Hepatocyte (in vitro differentiated cells): ENCODE measurements around the gene NME7. TPM values are rescaled to one million over a fixed set of nuclear protein-coding genes. Genes with fewer than 3 reads are reported as not detected.

ENCODE experiments used
- DNase-seq: peaks from one replicate; pipeline ENCODE4 v3.0.0-alpha.2; 2016; ENCODE audit warnings: low spot score
- H2AFZ ChIP-seq: fragments of 200-600 bp; sonication (generic); 2 replicates; pipeline ENCODE4 v1.6.0; 2016; ENCODE audit warnings: antibody characterized with exemption, mild to moderate bottlenecking
- H3K27ac ChIP-seq: fragments of 200-600 bp; sonication (generic); 2 replicates; pipeline ENCODE4 v1.5.1; 2016; ENCODE audit warnings: mild to moderate bottlenecking
- H3K27me3 ChIP-seq: fragments of 200-600 bp; sonication (generic); 2 replicates; pipeline ENCODE4 v1.6.1; 2016
- H3K36me3 ChIP-seq: fragments of 200-600 bp; sonication (generic); replicated peaks from 2 replicates; pipeline ENCODE4 v1.5.1; 2016; ENCODE audit warnings: low read depth; ENCODE audit not compliant: insufficient read depth
- H3K4me1 ChIP-seq: fragments of 200-600 bp; sonication (generic); 2 replicates; pipeline ENCODE4 v1.5.1; 2016; ENCODE audit warnings: mild to moderate bottlenecking, moderate library complexity; ENCODE audit not compliant: insufficient read depth
- H3K4me2 ChIP-seq: fragments of 200-600 bp; sonication (generic); 2 replicates; pipeline ENCODE4 v1.6.0; 2016
- H3K4me3 ChIP-seq: fragments of 200-600 bp; sonication (generic); 2 replicates; pipeline ENCODE4 v1.5.1; 2016; ENCODE audit warnings: mild to moderate bottlenecking
- H3K79me2 ChIP-seq: fragments of 200-600 bp; sonication (generic); 2 replicates; pipeline ENCODE4 v1.6.0; 2017; ENCODE audit warnings: mild to moderate bottlenecking
- H3K9me2 ChIP-seq: fragments of 200-600 bp; sonication (generic); replicated peaks from 2 replicates; pipeline ENCODE4 v1.6.0; 2017; ENCODE audit warnings: mild to moderate bottlenecking; ENCODE audit not compliant: insufficient read depth
- H3K9me3 ChIP-seq: fragments of 200-600 bp; sonication (generic); 2 replicates; pipeline ENCODE4 v1.5.1; 2016; ENCODE audit warnings: low read depth, mild to moderate bottlenecking
- H4K20me1 ChIP-seq: fragments of 200-600 bp; sonication (generic); 2 replicates; pipeline ENCODE4 v1.6.0; 2016; ENCODE audit warnings: mild to moderate bottlenecking; ENCODE audit not compliant: insufficient read depth, poor library complexity, severe bottlenecking
- EZH2 ChIP-seq: fragments of 200-600 bp; sonication (generic); IDR thresholded peaks from 2 replicates; pipeline ENCODE4 v1.6.1; 2016; ENCODE audit warnings: antibody characterized with exemption, mild to moderate bottlenecking, borderline replicate concordance
- EZH2phosphoT487 ChIP-seq: fragments of 200-600 bp; sonication (generic); IDR thresholded peaks from one replicate; pipeline ENCODE4 v1.6.1; 2018; ENCODE audit warnings: antibody characterized with exemption, mild to moderate bottlenecking, low read depth, moderate library complexity; ENCODE audit not compliant: unreplicated experiment, severe bottlenecking
- WGBS: methylation state at CpG from one replicate; pipeline ENCODE4 v1.1.6; 2016; ENCODE audit warnings: low lambda C conversion rate; ENCODE audit errors: missing lambda C conversion rate; 5-methylcytosine and 5-hydroxymethylcytosine counted together
- polyA plus RNA-seq: library from polyadenylated mRNA; unstranded; fragments of >200 nt; fragmentation: Nextera tagmentation; extraction: Ambion mirVana; gene quantifications from 2 replicates; pipeline ENCODE4 v1.2.1, GENCODE V29; 2016
- total RNA-seq: library from RNA; depleted of rRNA; stranded (reverse); fragments of >200 nt; gene quantifications from 2 replicates; pipeline ENCODE4 v1.2.3, GENCODE V29; 2014
- TF ChIP-seq, protein P1 (sequence below): fragments of 200-600 bp; sonication (generic); IDR thresholded peaks from 2 replicates; pipeline ENCODE4 v1.5.1; 2016; ENCODE audit warnings: antibody characterized with exemption, mild to moderate bottlenecking; ENCODE audit not compliant: poor library complexity

The NME7 gene
- total and polyA plus RNA-seq, 2 experiments from 2014 or later, result 13.7 to 76.5 TPM

DNA sequence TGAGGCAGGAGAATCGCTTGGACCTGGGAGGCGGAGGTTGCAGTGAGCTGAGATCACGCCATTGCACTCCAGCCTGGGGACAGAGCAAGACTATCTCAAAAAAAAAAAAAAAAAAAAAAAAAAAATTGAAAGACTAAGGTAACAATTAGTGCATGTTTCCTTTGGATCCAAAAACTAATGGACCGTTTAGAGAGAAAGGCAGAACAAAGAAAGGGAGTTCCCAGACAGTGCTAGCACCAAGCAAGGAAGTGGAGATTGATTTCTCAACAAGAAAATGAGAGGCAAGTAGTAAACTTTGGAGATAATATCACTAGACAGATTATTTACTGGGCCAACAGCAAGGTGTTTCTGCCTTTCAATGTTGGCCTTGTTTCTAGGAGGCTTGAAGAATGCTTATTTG lies 236.9 kb downstream of the NME7 start:
- Histone ChIP-seq H4K20me1 (peaks cover 5% of the 10 kb centered on the region), H3K4me3 (no peak overlapping the region), H3K36me3 (no peaks in the 10 kb centered on the region), H3K27me3 (no peaks in the 10 kb centered on the region), H3K4me2 (no peak overlapping the region), H3K9me3 (no peaks in the 10 kb centered on the region), H3K79me2 (peaks cover 40% of the 10 kb centered on the region), H3K27ac (no peak overlapping the region), H2AFZ (no peak overlapping the region), H3K4me1 (peaks cover 3% of the 10 kb centered on the region), H3K9me2 (no peaks in the 10 kb centered on the region)
- WGBS, result 93% methylated on average over 4 of the region's 4 CpGs
- TF ChIP-seq EZH2, result no peak
- TF ChIP-seq, protein P1, sequence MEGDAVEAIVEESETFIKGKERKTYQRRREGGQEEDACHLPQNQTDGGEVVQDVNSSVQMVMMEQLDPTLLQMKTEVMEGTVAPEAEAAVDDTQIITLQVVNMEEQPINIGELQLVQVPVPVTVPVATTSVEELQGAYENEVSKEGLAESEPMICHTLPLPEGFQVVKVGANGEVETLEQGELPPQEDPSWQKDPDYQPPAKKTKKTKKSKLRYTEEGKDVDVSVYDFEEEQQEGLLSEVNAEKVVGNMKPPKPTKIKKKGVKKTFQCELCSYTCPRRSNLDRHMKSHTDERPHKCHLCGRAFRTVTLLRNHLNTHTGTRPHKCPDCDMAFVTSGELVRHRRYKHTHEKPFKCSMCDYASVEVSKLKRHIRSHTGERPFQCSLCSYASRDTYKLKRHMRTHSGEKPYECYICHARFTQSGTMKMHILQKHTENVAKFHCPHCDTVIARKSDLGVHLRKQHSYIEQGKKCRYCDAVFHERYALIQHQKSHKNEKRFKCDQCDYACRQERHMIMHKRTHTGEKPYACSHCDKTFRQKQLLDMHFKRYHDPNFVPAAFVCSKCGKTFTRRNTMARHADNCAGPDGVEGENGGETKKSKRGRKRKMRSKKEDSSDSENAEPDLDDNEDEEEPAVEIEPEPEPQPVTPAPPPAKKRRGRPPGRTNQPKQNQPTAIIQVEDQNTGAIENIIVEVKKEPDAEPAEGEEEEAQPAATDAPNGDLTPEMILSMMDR, result no peak
- DNase-seq, result no peak

DNA sequence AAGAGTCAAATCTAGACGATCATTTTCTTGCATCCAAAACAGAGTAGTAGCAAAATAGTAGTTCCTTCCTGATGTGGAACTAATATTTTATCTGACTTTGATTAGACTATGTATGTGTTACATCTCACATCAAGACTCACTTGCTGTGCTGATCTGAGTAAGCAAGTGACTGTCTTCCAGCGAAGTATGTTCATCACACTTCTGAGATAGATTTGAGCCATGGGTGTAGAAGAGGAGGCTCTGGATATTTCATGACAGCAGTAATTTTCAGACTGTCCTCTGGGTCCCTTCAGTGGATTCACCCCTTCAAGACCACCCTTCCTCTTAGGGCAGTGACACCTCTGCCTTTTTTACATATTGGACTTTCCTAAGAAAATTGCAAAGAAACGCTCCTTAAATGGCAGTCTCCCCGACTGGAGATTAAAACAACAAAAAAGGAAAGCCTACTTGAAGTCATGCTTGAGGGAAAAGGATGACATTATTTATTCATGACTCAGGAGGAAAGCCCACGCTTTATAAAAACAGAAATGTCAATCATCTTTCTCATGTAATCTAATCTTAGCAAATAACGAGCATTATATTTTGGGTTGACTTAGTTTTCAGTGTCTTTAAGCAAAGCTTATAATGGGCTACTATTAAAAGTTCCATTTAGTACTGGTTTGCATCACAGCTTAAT lies 238.3 kb downstream of the NME7 start:
- peaks cover 8% of the 10 kb centered on the region for H3K4me1 ChIP-seq
- no peaks in the 10 kb centered on the region for H3K36me3 ChIP-seq
- peaks cover 10% of the 10 kb centered on the region for H4K20me1 ChIP-seq
- DNase-seq, result no peak
- peak overlapping the region; percentile 4 for H3K27ac ChIP-seq
- peaks cover 52% of the 10 kb centered on the region for H3K79me2 ChIP-seq
- no peaks in the 10 kb centered on the region for H3K27me3 ChIP-seq
- no peaks in the 10 kb centered on the region for H3K9me3 ChIP-seq
- TF ChIP-seq EZH2, result no peak
- TF ChIP-seq EZH2phosphoT487, result no peak
- TF ChIP-seq, protein P1, result no peak
- no peaks in the 10 kb centered on the region for H3K9me2 ChIP-seq
- H3K4me2 ChIP-seq, result no peak overlapping the region
- no peak overlapping the region for H2AFZ ChIP-seq
- H3K4me3 ChIP-seq, result no peak overlapping the region
- WGBS, result 92% methylated on average over 6 of the region's 6 CpGs

DNA sequence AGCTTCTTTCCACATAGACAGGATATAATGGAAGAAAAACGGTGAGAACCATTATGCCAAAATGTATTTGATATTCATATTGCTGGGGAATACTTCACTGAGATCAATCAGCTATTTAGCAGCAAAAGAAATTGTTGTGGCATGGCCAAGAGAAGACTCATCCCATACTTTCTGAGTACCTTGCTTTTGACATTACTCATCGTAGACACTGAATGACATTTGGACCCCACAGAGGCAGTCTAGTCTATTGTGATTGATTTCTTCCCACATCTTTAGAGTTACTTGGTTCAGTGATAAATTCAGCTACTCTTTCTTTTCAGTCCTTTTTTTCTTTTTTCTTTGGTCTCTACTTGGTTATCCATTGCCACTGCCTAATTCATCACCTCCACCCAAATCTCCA lies 239.0 kb downstream of the NME7 start:
- Histone ChIP-seq H3K79me2 (peaks cover 59% of the 10 kb centered on the region), H3K4me1 (peaks cover 12% of the 10 kb centered on the region), H3K27ac (no peak overlapping the region), H3K36me3 (no peaks in the 10 kb centered on the region), H3K4me2 (no peak overlapping the region), H3K27me3 (no peaks in the 10 kb centered on the region), H4K20me1 (peaks cover 16% of the 10 kb centered on the region), H3K9me2 (no peaks in the 10 kb centered on the region), H3K9me3 (no peaks in the 10 kb centered on the region), H3K4me3 (no peak overlapping the region), H2AFZ (no peak overlapping the region)
- no peak for DNase-seq
- TF ChIP-seq EZH2 (no peak), EZH2phosphoT487 (no peak)
- TF ChIP-seq, protein P1, result no peak
- 96% methylated on average over 2 of the region's 2 CpGs for WGBS
